SU-DHL-6 (cell line): ENCODE results near the gene PXK.

Source experiments
- H2AFZ ChIP-seq: fragments of 200-600 bp; sonication (generic); 2 replicates; pipeline ENCODE4 v1.6.1; 2014; ENCODE audit warnings: low read depth, mild to moderate bottlenecking, moderate library complexity, mixed read lengths, antibody characterized with exemption, low read length; ENCODE audit not compliant: severe bottlenecking
- H3F3A ChIP-seq: fragments of 200-600 bp; shearing (Covaris generic); 2 replicates; pipeline ENCODE4 v1.6.0; 2016; ENCODE audit warnings: antibody characterized with exemption, mild to moderate bottlenecking; ENCODE audit not compliant: insufficient read depth
- H3K27ac ChIP-seq: fragments of 200-600 bp; sonication (generic); 2 replicates; pipeline ENCODE4 v1.5.1; 2016; ENCODE audit warnings: low read depth, mild to moderate bottlenecking, low read length, moderate library complexity, mixed read lengths
- H3K27me3 ChIP-seq: fragments of 200-600 bp; sonication (generic), shearing (Covaris generic); 2 replicates; pipeline ENCODE4 v1.6.0; 2014; ENCODE audit warnings: mild to moderate bottlenecking, low read length
- H3K36me3 ChIP-seq: fragments of 200-600 bp; sonication (generic); 2 replicates; pipeline ENCODE4 v1.6.1; 2014; ENCODE audit warnings: mild to moderate bottlenecking, low read length, mixed read lengths
- H3K4me2 ChIP-seq: fragments of 300-600, 200-600 bp; shearing (Covaris generic), sonication (generic); 2 replicates; pipeline ENCODE4 v1.6.0; 2014; ENCODE audit warnings: low read length, low read depth, mild to moderate bottlenecking; ENCODE audit not compliant: poor library complexity, severe bottlenecking
- H3K4me3 ChIP-seq: fragments of 200-600 bp; sonication (generic); 2 replicates; pipeline ENCODE4 v1.5.1; 2014; ENCODE audit warnings: antibody characterized with exemption, low read length, mild to moderate bottlenecking, mixed read lengths; ENCODE audit not compliant: insufficient read depth, poor library complexity, severe bottlenecking
- H3K79me2 ChIP-seq: fragments of 200-600 bp; sonication (generic); 2 replicates; pipeline ENCODE4 v1.6.1; 2014; ENCODE audit warnings: mild to moderate bottlenecking, low read length, moderate library complexity; ENCODE audit not compliant: insufficient read depth
- H3K9ac ChIP-seq: fragments of 200-600 bp; sonication (generic); 2 replicates; pipeline ENCODE4 v1.7.0; 2014; ENCODE audit warnings: mild to moderate bottlenecking, low read length
- H3K9me2 ChIP-seq: fragments of 200-600 bp; sonication (generic); replicated peaks from 2 replicates; pipeline ENCODE4 v1.6.1; 2014; ENCODE audit warnings: low read length; ENCODE audit not compliant: insufficient read depth
- H3K9me3 ChIP-seq: fragments of 200-600 bp; sonication (generic); 2 replicates; pipeline ENCODE4 v1.6.1; 2014; ENCODE audit warnings: low read length, mixed read lengths; ENCODE audit not compliant: insufficient read depth
- H4K20me1 ChIP-seq: fragments of 200-600 bp; sonication (generic); 2 replicates; pipeline ENCODE4 v1.6.1; 2014; ENCODE audit warnings: low read depth, mild to moderate bottlenecking, antibody characterized with exemption, low read length, moderate library complexity, mixed read lengths
- EZH2phosphoT487 ChIP-seq: fragments of 200-600 bp; sonication (generic), shearing (Covaris generic); conservative IDR thresholded peaks from 2 replicates; pipeline ENCODE4 v1.6.1; 2018; ENCODE audit warnings: mild to moderate bottlenecking, antibody characterized with exemption, low read length, moderate library complexity, mixed read lengths
- TF ChIP-seq, protein P1 (sequence below): fragments of 200-600 bp; sonication (generic); IDR thresholded peaks from one replicate; pipeline ENCODE4 v1.5.1; 2017; ENCODE audit warnings: antibody characterized with exemption, mild to moderate bottlenecking, low read length, moderate library complexity; ENCODE audit not compliant: insufficient read depth, poor library complexity, severe bottlenecking

PXK gene

GRCh38 chr3:58334013-58334321 lies 1.3 kb downstream of the PXK start:
- H3K9me2 ChIP-seq: no peaks in the 10 kb centered on the region
- peak overlapping the region; percentile 75 for H3K4me3 ChIP-seq
- H3K27ac ChIP-seq: peak overlapping the region; percentile 98
- peak overlapping the region; percentile 100 for H3K4me2 ChIP-seq
- no peaks in the 10 kb centered on the region for H4K20me1 ChIP-seq
- H3F3A ChIP-seq: peaks cover 50% of the 10 kb centered on the region
- H3K36me3 ChIP-seq: peaks cover 9% of the 10 kb centered on the region; the same call in 1 of the 2 replicates
- H3K9me3 ChIP-seq: no peaks in the 10 kb centered on the region
- no peak for TF ChIP-seq EZH2phosphoT487
- TF ChIP-seq, protein P1, sequence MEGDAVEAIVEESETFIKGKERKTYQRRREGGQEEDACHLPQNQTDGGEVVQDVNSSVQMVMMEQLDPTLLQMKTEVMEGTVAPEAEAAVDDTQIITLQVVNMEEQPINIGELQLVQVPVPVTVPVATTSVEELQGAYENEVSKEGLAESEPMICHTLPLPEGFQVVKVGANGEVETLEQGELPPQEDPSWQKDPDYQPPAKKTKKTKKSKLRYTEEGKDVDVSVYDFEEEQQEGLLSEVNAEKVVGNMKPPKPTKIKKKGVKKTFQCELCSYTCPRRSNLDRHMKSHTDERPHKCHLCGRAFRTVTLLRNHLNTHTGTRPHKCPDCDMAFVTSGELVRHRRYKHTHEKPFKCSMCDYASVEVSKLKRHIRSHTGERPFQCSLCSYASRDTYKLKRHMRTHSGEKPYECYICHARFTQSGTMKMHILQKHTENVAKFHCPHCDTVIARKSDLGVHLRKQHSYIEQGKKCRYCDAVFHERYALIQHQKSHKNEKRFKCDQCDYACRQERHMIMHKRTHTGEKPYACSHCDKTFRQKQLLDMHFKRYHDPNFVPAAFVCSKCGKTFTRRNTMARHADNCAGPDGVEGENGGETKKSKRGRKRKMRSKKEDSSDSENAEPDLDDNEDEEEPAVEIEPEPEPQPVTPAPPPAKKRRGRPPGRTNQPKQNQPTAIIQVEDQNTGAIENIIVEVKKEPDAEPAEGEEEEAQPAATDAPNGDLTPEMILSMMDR: no peak
- H3K79me2 ChIP-seq: peaks cover 53% of the 10 kb centered on the region
- H2AFZ ChIP-seq: no peak overlapping the region
- no peaks in the 10 kb centered on the region for H3K27me3 ChIP-seq
- peak overlapping the region; percentile 81 for H3K9ac ChIP-seq

DNA sequence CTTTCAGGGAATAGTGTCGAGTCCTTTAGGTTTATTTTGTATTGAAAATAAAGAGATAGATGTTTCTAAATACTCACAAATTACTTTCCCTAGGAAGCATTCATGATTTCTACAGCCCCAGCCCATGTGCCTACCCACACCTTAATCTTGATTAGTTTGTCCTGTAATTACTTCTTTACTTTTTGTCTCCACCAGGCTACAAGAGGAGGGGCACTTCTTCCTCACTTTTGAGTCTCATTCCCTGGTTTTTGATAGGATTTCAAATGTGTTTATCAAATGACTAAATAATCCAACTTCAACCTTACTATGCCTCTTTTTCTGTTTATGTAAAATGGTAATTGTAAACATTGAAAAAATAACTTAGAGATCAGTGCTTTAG lies 1.8 kb downstream of the PXK start:
- no peak overlapping the region for H2AFZ ChIP-seq
- peak overlapping the region; percentile 75 for H3K4me3 ChIP-seq
- H3F3A ChIP-seq: peaks cover 53% of the 10 kb centered on the region
- H3K27me3 ChIP-seq: no peaks in the 10 kb centered on the region
- peak overlapping the region; percentile 100 for H3K4me2 ChIP-seq
- TF ChIP-seq, protein P1: no peak
- TF ChIP-seq EZH2phosphoT487: no peak
- no peaks in the 10 kb centered on the region for H3K9me3 ChIP-seq
- H3K9ac ChIP-seq: peak overlapping the region; percentile 81
- H3K79me2 ChIP-seq: peaks cover 57% of the 10 kb centered on the region
- H3K36me3 ChIP-seq: peaks cover 9% of the 10 kb centered on the region; the same call in 1 of the 2 replicates
- H3K9me2 ChIP-seq: no peaks in the 10 kb centered on the region
- no peaks in the 10 kb centered on the region for H4K20me1 ChIP-seq
- peak overlapping the region; percentile 98 for H3K27ac ChIP-seq

DNA sequence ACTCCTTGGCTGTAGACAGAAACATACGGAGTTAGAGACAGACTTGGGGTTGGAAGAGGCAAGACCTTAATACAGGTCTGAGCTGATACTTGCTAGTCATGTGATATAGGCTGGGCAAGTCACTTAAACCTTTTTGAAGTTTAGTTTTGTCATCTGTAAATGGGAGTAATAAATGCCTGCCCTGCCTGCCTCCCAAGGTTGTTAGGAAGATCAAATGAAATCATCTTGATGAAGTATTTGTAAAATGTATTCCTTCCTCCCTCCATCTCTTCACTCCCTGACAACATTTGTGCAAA lies 2.9 kb downstream of the PXK start:
- Histone ChIP-seq H3F3A (peaks cover 63% of the 10 kb centered on the region), H3K4me3 (peak overlapping the region; percentile 75), H3K27ac (peak overlapping the region; percentile 98), H2AFZ (no peak overlapping the region), H3K79me2 (peaks cover 60% of the 10 kb centered on the region), H3K4me2 (peak overlapping the region; percentile 100), H3K36me3 (peaks cover 9% of the 10 kb centered on the region; the same call in 1 of the 2 replicates), H3K9me2 (no peaks in the 10 kb centered on the region), H3K9me3 (no peaks in the 10 kb centered on the region), H3K9ac (peak overlapping the region; percentile 81), H4K20me1 (no peaks in the 10 kb centered on the region), H3K27me3 (no peaks in the 10 kb centered on the region)
- TF ChIP-seq, protein P1: no peak
- TF ChIP-seq EZH2phosphoT487: no peak
